SK-N-SH (cell line): ENCODE measurements around the gene CPXM1. TPM values are rescaled to one million over a fixed set of nuclear protein-coding genes. Genes with fewer than 3 reads are reported as not detected.

Experiments used
- CTCF ChIA-PET: fragments of 300-600, 350-600 bp; formaldehyde crosslinking; extraction: SDS; loops from one replicate; lab custom pipeline; 2021; lab: Yijun Ruan, JAX
- POLR2A ChIA-PET: fragments of 350-600 bp; sonication (Branson Sonifier 250); formaldehyde crosslinking; extraction: SDS; loops from one replicate; lab custom pipeline; 2020; ENCODE audit warnings: antibody characterized with exemption, inconsistent platforms; lab: Yijun Ruan, JAX
- DNase-seq: peaks from one replicate; pipeline ENCODE4 v3.0.0; 2012
- H2AFZ ChIP-seq: fragments of 200-600 bp; sonication (generic); 2 replicates; pipeline ENCODE4 v1.8.1; 2016; ENCODE audit warnings: antibody characterized with exemption, mild to moderate bottlenecking, low read depth
- H3F3A ChIP-seq: fragments of 200-600 bp; sonication (generic); replicated peaks from 2 replicates; pipeline ENCODE3; 2016; ENCODE audit warnings: antibody characterized with exemption, mild to moderate bottlenecking; ENCODE audit not compliant: insufficient read depth
- H3K27ac ChIP-seq, 2 experiments: fragments of 200-500 bp in 1 of 2; fragments of 200-600 bp in 1 of 2; sonication (Bioruptor generic) in 1 of 2; sonication (generic), shearing (Covaris generic) in 1 of 2; 2 replicates each; pipeline versions ENCODE4 v1.5.1 to v1.6.1; 2014 to 2016; ENCODE audit warnings: low read depth in 2 of 2, inconsistent platforms in 1 of 2, low read length in 1 of 2, mild to moderate bottlenecking in 1 of 2, mixed read lengths in 1 of 2
- H3K27me3 ChIP-seq: fragments of 200-600 bp; sonication (generic), shearing (Covaris generic); 2 replicates; pipeline ENCODE4 v1.6.1; 2016; ENCODE audit warnings: mixed run types; ENCODE audit not compliant: insufficient read depth
- H3K36me3 ChIP-seq, 2 experiments: fragments of 200-500 bp in 1 of 2; fragments of 200-600 bp in 1 of 2; sonication (Bioruptor generic) in 1 of 2; sonication (generic) in 1 of 2; replicated peaks in 1 of 2; 2 replicates each; pipeline versions ENCODE3 to v1.5.1; 2014 to 2016; ENCODE audit warnings: low read length in 1 of 2, mild to moderate bottlenecking in 1 of 2; ENCODE audit not compliant: insufficient read depth in 2 of 2, control insufficient read depth in 1 of 2
- H3K4me1 ChIP-seq, 2 experiments: fragments of 200-500 bp in 1 of 2; fragments of 200-600 bp in 1 of 2; sonication (Bioruptor generic) in 1 of 2; sonication (generic), shearing (Covaris generic) in 1 of 2; 2 replicates each; pipeline versions ENCODE4 v1.5.1 to v1.6.1; 2014 to 2016; ENCODE audit warnings: low read depth in 1 of 2, low read length in 1 of 2, mixed run types in 1 of 2; ENCODE audit not compliant: insufficient read depth in 2 of 2, control insufficient read depth in 1 of 2
- H3K4me2 ChIP-seq: fragments of 200-600 bp; sonication (generic), shearing (Covaris generic); 2 replicates; pipeline ENCODE4 v1.6.1; 2017; ENCODE audit warnings: mixed run types
- H3K4me3 ChIP-seq, 2 experiments: fragments of 200-500 bp in 1 of 2; fragments of 200-600 bp in 1 of 2; sonication (Bioruptor generic) in 1 of 2; sonication (generic), shearing (Covaris generic) in 1 of 2; 2 replicates each; pipeline versions ENCODE4 v1.5.1 to v1.8.1; 2014 to 2016; ENCODE audit warnings: low read depth in 2 of 2, inconsistent platforms in 1 of 2, low read length in 1 of 2, mild to moderate bottlenecking in 1 of 2, mixed read lengths in 1 of 2, moderate library complexity in 1 of 2
- H3K79me2 ChIP-seq: fragments of 200-600 bp; sonication (generic); 2 replicates; pipeline ENCODE4 v1.8.1; 2017; ENCODE audit warnings: mild to moderate bottlenecking; ENCODE audit not compliant: insufficient read depth
- H3K9ac ChIP-seq: fragments of 200-600 bp; sonication (generic); 2 replicates; pipeline ENCODE4 v1.6.1; 2017; ENCODE audit warnings: mixed run types
- H3K9me2 ChIP-seq: fragments of 200-600 bp; sonication (generic); 2 replicates; pipeline ENCODE4 v1.6.1; 2017; ENCODE audit warnings: mixed run types
- H3K9me3 ChIP-seq: fragments of 200-600 bp; sonication (generic); 2 replicates; pipeline ENCODE4 v1.6.1; 2017; ENCODE audit warnings: mixed run types, mild to moderate bottlenecking, moderate library complexity
- H4K20me1 ChIP-seq: fragments of 200-600 bp; sonication (generic); 2 replicates; pipeline ENCODE4 v1.6.1; 2017; ENCODE audit warnings: mild to moderate bottlenecking, mixed run types; ENCODE audit not compliant: insufficient read depth
- EZH2phosphoT487 ChIP-seq: fragments of 200-600 bp; sonication (generic); IDR thresholded peaks from 2 replicates; pipeline ENCODE4 v1.6.1; 2017; ENCODE audit warnings: low read depth, mixed run types, mild to moderate bottlenecking, antibody characterized with exemption, moderate library complexity, borderline replicate concordance
- FOSL2 ChIP-seq: IDR thresholded peaks from 2 replicates; pipeline ENCODE4 v1.4.0; 2012; ENCODE audit warnings: low read depth, mild to moderate bottlenecking, moderate library complexity, borderline replicate concordance
- FOXJ3 ChIP-seq: sonication (generic); formaldehyde crosslinking; IDR thresholded peaks from 2 replicates; pipeline ENCODE4 v1.5.1; 2020; ENCODE audit warnings: mild to moderate bottlenecking, missing genetic modification reagents
- IRF3 ChIP-seq: fragments of 150-350 bp; IDR thresholded peaks from 2 replicates; pipeline ENCODE4 v1.6.1; 2016; ENCODE audit warnings: mild to moderate bottlenecking, low read depth, low read length
- MAX ChIP-seq: IDR thresholded peaks from 2 replicates; pipeline ENCODE4 v1.4.0; 2012; ENCODE audit warnings: low read depth
- MEF2A ChIP-seq: IDR thresholded peaks from 2 replicates; pipeline ENCODE4 v1.4.0; 2012; ENCODE audit warnings: low read depth, borderline replicate concordance
- MXI1 ChIP-seq: IDR thresholded peaks from 2 replicates; pipeline ENCODE4 v1.6.1; 2012; ENCODE audit warnings: mild to moderate bottlenecking, low read depth, low read length, improper control_type of control experiment
- NRF1 ChIP-seq: IDR thresholded peaks from 2 replicates; pipeline ENCODE4 v1.6.1; 2012; ENCODE audit warnings: low read depth, mild to moderate bottlenecking, low read length
- POLR2AphosphoS5 ChIP-seq: IDR thresholded peaks from 2 replicates; pipeline ENCODE4 v1.6.1; 2012; ENCODE audit warnings: low read depth, low read length
- RCOR1 ChIP-seq: fragments of 150-350 bp; IDR thresholded peaks from 2 replicates; pipeline ENCODE4 v1.6.1; 2017; ENCODE audit warnings: antibody characterized with exemption, low read length
- RFX5 ChIP-seq: IDR thresholded peaks from 2 replicates; pipeline ENCODE4 v1.6.1; 2012; ENCODE audit warnings: mild to moderate bottlenecking, improper control_type of control experiment, low read length
- RXRA ChIP-seq: IDR thresholded peaks from 2 replicates; pipeline ENCODE4 v1.4.0; 2012; ENCODE audit warnings: low read depth, mild to moderate bottlenecking, borderline replicate concordance
- SIN3A ChIP-seq: IDR thresholded peaks from 2 replicates; pipeline ENCODE4 v1.6.1; 2012; ENCODE audit warnings: low read depth, mild to moderate bottlenecking, low read length, moderate library complexity, borderline replicate concordance
- SMC3 ChIP-seq: IDR thresholded peaks from 2 replicates; pipeline ENCODE4 v1.6.1; 2012; ENCODE audit warnings: low read depth, low read length, improper control_type of control experiment
- TAF1 ChIP-seq: IDR thresholded peaks from 2 replicates; pipeline ENCODE4 v1.6.1; 2012; ENCODE audit warnings: low read depth, mild to moderate bottlenecking, low read length, moderate library complexity, borderline replicate concordance
- TCF12 ChIP-seq: IDR thresholded peaks from 2 replicates; pipeline ENCODE4 v1.4.0; 2012
- WGBS: methylation state at CpG from one replicate; pipeline ENCODE4 v1.1.6; 2017; ENCODE audit warnings: low lambda C conversion rate; 5-methylcytosine and 5-hydroxymethylcytosine counted together
- polyA plus RNA-seq, 3 experiments: library from polyadenylated mRNA; depleted of rRNA; stranded (reverse); fragments of >200 nt; gene quantifications; 2 replicates each; pipeline ENCODE4 v1.2.3, GENCODE V29; 2012

Gene CPXM1
- polyA plus RNA-seq, 1 of the 3 experiments (the other 2 are of a cell fraction) = 99.9 TPM

GRCh38 chr20:2751347-2751877 lies 49.0 kb downstream of the CPXM1 start (continued):
- no peak for TF ChIP-seq MEF2A
- no peak for TF ChIP-seq TAF1
- TF ChIP-seq, all 33 proteins: peak for 0

GRCh38 chr20:2750491-2751251 lies 49.8 kb downstream of the CPXM1 start:
- no peak for DNase-seq
- H3K79me2 ChIP-seq = no peaks in the 10 kb centered on the region
- H3K4me3 ChIP-seq = no peak overlapping the region
- H3K27ac ChIP-seq = no peak overlapping the region
- H3K9me2 ChIP-seq = no peaks in the 10 kb centered on the region
- no peaks in the 10 kb centered on the region for H3K4me1 ChIP-seq
- WGBS = 82% methylated on average over 29 of the region's 34 CpGs
- H3K4me2 ChIP-seq = no peak overlapping the region
- H4K20me1 ChIP-seq = no peaks in the 10 kb centered on the region
- no peak overlapping the region for H2AFZ ChIP-seq
- ChIA-PET CTCF (no interaction called here), POLR2A (no interaction called here)
- H3F3A ChIP-seq = no peaks in the 10 kb centered on the region
- H3K9me3 ChIP-seq = no peaks in the 10 kb centered on the region
- H3K9ac ChIP-seq = no peak overlapping the region
- no peaks in the 10 kb centered on the region for H3K27me3 ChIP-seq
- H3K36me3 ChIP-seq = no peaks in the 10 kb centered on the region
- no peak for TF ChIP-seq FOXJ3 (CRISPR knock-in tag)
- no peak for TF ChIP-seq TCF12
- no peak for TF ChIP-seq POLR2AphosphoS5
- TF ChIP-seq MXI1 = no peak
- TF ChIP-seq SIN3A = no peak
- no peak for TF ChIP-seq NRF1
- no peak for TF ChIP-seq SMC3
- TF ChIP-seq RCOR1 = no peak
- no peak for TF ChIP-seq RXRA
- no peak for TF ChIP-seq MAX
- no peak for TF ChIP-seq FOSL2
- no peak for TF ChIP-seq IRF3
- no peak for TF ChIP-seq EZH2phosphoT487
- no peak for TF ChIP-seq RFX5
